GM20431 (cell line): ENCODE measurements around the gene RIMS1.

Experiments
- in situ Hi-C: fragments of 300-500 bp; cut with MseI, MboI; formaldehyde crosslinking; loops from one replicate; pipeline ENCODE4 v1.15.0; 2020; ENCODE audit warnings: low sequenced_read_pairs; ENCODE audit not compliant: unreplicated experiment

RIMS1 gene

GRCh38 chr6:72216222-72217068, 330.1 kb downstream of the RIMS1 start:
- in situ Hi-C loops = no loop called here

DNA sequence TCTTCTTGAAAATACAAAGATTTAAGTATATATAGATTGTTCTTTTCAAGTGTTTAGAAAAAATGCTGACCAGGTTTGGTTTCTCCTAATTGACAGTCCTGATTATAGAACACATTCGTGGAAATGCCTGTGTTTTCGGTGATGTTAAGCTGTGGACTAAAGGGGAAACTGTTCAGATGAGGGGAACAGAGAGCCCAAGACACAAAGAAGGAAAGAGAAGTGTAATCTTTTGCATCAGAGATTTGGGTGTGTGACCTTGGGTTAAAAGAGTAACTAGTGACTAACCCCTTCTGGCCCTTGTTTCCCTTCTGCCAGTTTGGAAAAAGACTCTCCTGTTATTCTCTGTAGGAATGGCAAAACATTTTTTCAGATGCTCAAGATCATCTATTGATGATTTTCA, 331.3 kb downstream of the RIMS1 start:
- in situ Hi-C loops = no loop called here

DNA sequence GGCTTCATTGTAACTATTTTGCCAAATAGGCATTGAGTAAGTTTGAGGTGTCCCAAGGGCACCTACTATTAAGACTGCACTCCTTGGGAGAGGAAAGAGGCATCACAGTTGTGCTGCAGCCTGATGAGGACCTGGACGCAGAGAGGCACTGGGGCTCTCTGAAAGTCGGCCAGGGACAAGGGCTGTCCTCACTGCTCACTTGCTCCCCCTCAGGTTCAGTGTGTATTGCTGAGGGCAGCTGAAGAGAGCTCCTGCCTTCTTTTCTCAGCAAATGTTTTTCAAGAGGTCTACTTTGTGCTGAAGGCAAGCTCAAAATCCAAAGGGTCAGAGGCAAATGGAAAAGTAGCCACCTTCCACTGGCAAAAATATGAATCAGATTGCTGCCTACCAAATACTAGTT, 331.8 kb downstream of the RIMS1 start:
- in situ Hi-C loops = no loop called here

GRCh38 chr6:72219536-72219935, 333.2 kb downstream of the RIMS1 start:
- in situ Hi-C loops = no loop called here

- in situ Hi-C loops = no loop called here
These were observed 351.7 kb downstream of the RIMS1 start for GRCh38 chr6:72238021-72238420.

GRCh38 chr6:72238900-72239299, 352.6 kb downstream of the RIMS1 start:
- in situ Hi-C loops = no loop called here

- in situ Hi-C loops = no loop called here
These were observed 359.2 kb downstream of the RIMS1 start for GRCh38 chr6:72245565-72245964.

GRCh38 chr6:72246926-72247325, 360.6 kb downstream of the RIMS1 start:
- in situ Hi-C loops = no loop called here

GRCh38 chr6:72248621-72249020, 362.3 kb downstream of the RIMS1 start:
- in situ Hi-C loops = no loop called here

GRCh38 chr6:72250664-72251063, 364.3 kb downstream of the RIMS1 start:
- in situ Hi-C loops = no loop called here

- in situ Hi-C loops = no loop called here
These were observed 374.1 kb downstream of the RIMS1 start for GRCh38 chr6:72260489-72260888.

- in situ Hi-C loops = no loop called here
These were observed 375.2 kb downstream of the RIMS1 start for GRCh38 chr6:72261554-72261953.

DNA sequence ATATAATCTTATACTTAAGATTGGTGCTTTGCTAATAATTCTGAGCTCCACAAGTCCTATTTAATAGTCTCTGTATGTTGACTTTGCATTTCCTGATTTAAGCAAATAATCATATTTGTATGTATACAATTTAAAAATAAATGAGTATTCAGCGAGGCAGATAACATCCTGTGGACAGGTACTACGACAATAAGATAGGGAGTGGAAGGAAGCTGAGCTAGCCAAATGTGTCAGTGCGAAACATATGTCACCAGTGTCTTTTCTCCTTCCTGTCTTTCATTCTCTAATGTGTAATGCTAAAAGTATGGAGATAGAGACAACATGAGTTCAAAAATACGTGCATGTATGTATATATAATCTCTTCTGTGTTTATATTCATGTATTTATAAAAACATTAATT, 375.9 kb downstream of the RIMS1 start:
- in situ Hi-C loops = no loop called here

GRCh38 chr6:72267470-72267869, 381.1 kb downstream of the RIMS1 start:
- in situ Hi-C loops = no loop called here

DNA sequence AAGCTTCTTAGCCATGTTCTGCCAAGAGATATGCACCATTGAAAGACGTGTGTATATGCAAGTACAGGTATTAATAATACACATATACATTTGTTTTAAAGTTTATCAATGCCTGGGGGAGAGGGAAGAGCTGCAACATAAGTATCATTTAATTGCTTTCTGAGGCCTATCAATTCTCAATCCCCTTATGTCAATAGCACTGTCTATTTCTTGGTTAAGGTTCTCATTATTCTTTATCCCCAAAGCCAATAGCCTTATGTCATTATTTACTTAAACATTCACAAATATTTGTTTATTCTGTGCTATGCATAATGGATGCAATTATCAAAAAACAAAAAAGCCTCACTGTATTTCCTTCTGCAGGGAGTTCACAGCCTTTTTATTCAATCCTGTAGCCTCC, 385.2 kb downstream of the RIMS1 start:
- in situ Hi-C loops = no loop called here

- in situ Hi-C loops = no loop called here
These were observed 386.6 kb downstream of the RIMS1 start for GRCh38 chr6:72272958-72273357.

- in situ Hi-C loops = no loop called here
These were observed 389.5 kb downstream of the RIMS1 start for GRCh38 chr6:72275888-72276287.

GRCh38 chr6:72282201-72282600, 395.9 kb downstream of the RIMS1 start:
- in situ Hi-C loops = no loop called here

DNA sequence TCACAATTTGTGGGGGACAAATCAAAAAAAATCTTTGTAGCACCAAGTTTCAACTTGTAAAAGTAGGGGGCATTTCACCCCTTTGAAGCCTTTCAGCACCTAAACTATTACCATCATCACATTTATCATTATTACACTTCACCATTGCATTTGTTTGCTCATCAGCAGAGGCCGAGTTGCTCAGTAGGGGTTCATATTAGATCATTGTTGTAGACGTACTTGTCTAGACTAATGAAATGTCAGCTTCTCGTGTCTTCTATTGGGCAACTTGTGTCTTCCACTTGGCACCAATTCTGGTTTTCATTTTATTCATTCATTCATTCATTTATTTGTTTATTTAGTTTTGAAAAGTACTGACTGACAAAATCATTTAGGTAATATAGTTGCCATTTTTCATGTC, 397.2 kb downstream of the RIMS1 start:
- in situ Hi-C loops = no loop called here

DNA sequence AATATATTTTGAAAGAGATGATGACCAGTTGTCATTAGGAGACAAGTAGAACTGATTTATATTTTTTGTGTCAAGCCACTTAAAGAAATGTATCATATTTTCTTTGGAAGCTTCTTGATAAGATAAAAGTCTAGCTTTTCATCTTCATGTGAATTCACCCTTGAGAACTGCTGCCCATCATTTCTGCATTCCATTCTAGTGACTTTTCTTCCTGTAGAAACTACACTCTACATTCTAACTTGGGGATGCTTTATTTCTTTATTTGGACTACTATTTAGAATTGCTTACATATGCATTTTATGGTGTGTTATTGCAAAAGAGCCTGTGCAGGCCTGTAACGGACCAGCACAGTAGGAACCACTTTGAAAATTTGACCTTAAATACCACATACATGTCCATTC, 400.6 kb downstream of the RIMS1 start:
- in situ Hi-C loops = no loop called here

DNA sequence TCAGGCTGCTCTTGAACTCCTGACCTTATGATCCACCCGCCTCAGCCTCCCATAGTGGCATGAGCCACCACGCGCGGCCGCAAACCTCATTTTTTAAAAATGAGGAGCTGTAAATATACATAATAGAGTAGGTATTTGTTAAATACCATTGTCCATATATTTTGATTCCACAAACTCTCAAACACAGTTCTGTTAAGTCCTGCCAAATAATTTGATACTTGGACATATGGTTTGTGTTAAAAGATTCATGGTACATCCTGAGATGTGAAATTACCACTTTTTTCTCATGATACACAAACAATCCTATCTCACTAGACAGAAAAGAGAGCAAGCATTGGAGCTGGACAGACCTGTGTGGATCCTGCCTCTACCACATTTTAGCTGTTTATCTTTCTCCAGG, 401.5 kb downstream of the RIMS1 start:
- in situ Hi-C loops = no loop called here

DNA sequence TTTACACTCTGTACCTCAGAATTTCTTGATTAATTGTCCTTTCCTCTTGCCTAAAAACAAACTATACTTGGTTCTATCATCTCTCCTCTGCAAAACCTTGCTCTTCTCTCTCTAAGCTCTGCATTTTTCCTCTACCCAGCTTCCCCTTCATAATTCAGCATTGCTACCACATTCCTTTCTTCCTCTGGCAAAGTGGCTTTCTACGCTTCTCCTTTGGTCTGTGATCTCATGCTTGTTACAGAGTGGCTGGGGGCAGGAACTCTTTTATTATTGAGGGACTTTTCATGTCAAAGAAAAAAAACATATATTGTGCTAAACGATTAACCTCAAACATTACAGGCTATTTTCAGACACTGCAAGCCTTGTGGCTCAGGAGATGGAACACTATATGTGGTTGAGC, 402.2 kb downstream of the RIMS1 start:
- in situ Hi-C loops = no loop called here
